ENCODE measurements around the gene WDR4. TPM values are rescaled to one million over a fixed set of nuclear protein-coding genes. Genes with fewer than 3 reads are reported as not detected.
"Not testable (repeated sequence)": the region's sequence is repeated elsewhere in the genome, so short reads cannot be mapped to it uniquely, and the experiment has no call there.

WDR4 gene
- total RNA-seq = 36.7 and 38.4 TPM in 2 replicates

DNA sequence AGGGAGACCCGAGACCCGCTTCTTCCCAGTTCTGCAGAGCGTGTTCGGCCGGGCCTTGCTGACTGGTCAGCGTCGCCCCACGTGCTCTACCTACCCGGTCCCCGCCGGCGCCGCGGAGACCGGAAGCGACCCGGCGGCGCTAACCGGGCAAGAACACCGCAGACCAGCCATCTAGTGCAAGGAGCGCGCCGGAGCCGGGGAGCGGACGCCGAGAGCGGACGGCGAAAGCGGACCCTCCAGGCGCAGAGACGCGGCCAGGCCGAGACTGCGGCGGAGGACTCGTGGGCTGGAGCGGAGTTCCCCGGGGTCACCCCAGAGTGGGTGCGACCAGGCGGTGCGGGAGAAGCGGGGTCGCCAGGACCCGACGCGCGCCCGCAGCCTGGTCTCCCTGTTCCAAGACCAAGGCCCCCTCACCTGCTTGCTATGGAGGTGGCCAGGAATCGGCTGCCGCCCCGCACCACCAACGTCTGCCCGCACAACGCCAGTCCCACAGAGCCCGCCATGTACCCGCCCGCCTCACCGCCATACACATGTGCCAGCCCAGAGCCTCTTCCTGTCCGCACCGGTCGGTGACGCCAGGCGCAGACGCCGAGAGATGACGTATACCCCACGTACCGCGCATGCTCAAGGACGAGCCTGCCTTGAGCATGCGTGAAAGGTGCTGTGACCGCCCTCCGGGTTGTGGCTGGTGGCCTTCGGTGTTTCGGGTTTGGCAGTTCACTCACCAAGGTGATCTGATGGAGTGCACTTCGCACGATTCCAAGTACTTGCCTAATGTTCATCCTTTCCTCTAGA is at the start of gene WDR4:
Gene WDR4 (minus strand): TSS at position 547 of the 795 bp plus-strand sequence. CDS start 44 bp downstream, at position 503.
- intact Hi-C loops (cut with micrococcal nuclease) = loop anchor here (1.0 to 10.0 kb wide), 10 partner anchors 14 to 780 kb away; partner anchors contain the start of genes HSF2BP, NDUFV3, PKNOX1 and RRP1B

DNA sequence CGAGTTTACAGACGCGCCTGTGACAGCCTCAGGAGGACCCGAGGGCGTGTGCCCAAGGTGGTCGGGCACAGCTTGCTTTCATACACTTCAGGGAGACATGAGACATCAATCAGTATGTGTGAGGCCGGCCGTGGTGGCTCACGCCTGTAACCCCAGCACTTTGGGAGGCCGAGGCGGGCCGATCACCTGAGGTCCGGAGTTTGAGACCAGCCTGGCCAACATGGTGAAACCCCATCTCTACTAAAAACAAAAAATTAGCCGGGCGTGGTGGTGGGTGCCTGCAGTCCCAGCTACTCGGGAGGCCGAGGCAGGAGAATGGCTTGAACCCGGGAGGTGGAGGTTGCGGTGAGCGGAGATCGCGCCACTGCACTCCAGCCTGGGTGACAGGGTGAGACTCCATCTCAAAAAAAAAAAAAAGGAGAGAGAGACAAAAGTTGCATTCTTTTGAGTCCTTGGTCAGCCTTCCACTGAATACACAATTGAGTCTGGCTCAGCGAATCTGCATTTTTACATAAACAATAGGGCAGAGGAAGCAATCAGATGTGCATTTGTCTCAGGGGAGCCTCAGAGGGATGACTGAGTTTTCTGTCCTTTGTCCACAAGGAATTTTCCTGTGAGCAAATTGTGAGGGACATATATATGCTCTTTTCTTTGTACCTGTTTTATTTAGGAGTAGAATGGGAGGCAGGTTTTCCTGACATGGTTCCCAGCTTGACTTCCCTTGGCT is 48.3 kb upstream of the WDR4 start:
- intact Hi-C loops (cut with micrococcal nuclease) = not testable (repeated sequence)

DNA sequence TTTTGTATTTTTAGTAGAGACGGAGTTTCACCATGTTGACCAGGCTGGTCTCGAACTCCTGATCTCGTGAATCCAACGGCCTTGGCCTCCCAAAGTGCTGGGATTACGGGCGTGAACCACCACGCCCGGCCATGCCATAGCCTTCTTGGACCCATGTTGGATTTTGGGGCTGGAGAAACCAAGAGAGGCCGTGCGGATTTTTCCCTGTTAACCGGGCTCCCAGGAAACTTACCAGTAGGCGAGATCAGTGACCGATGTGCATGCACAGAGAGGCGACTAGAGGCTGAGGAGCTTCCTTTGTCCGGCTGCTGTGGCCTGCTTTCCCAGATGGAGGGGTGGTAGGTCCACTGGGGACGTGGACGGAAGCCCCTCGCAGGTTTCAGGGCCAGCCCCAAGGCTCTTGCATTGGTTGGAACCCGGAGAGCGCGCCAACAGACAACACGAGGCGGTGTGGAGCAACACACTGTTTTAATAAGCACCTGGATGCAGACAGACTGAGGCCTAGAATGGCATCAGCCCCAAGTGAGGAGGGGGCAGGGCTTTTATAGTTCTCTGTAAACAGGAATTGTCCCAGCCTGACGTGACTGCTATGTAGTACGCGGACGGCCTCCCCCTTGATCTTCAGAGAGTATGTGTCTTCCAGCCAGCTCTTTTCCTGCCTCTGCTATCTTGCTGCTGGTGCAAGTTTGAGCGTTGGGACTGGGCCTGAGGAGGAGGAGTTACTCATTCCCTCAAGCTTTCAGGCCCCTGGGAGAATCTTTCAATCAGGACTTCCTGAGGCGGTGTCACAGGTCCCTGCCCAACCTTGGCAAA is 46.0 kb upstream of the WDR4 start, which contains the start of gene ERVH48-1:
Gene ERVH48-1 (minus strand): TSS at position 517 of the 813 bp plus-strand sequence. CDS start 6,624 bp downstream, outside the sequence.
- intact Hi-C loops (cut with micrococcal nuclease) = no loop called here

- intact Hi-C loops (cut with micrococcal nuclease) = loop anchor here (1.0 to 5.0 kb wide), 4 partner anchors 31 to 50 kb away; partner anchors contain the start of genes NDUFV3, PKNOX1 and WDR4
Measured at GRCh38 chr21:42924433-42924751, 45.1 kb upstream of the WDR4 start.

DNA sequence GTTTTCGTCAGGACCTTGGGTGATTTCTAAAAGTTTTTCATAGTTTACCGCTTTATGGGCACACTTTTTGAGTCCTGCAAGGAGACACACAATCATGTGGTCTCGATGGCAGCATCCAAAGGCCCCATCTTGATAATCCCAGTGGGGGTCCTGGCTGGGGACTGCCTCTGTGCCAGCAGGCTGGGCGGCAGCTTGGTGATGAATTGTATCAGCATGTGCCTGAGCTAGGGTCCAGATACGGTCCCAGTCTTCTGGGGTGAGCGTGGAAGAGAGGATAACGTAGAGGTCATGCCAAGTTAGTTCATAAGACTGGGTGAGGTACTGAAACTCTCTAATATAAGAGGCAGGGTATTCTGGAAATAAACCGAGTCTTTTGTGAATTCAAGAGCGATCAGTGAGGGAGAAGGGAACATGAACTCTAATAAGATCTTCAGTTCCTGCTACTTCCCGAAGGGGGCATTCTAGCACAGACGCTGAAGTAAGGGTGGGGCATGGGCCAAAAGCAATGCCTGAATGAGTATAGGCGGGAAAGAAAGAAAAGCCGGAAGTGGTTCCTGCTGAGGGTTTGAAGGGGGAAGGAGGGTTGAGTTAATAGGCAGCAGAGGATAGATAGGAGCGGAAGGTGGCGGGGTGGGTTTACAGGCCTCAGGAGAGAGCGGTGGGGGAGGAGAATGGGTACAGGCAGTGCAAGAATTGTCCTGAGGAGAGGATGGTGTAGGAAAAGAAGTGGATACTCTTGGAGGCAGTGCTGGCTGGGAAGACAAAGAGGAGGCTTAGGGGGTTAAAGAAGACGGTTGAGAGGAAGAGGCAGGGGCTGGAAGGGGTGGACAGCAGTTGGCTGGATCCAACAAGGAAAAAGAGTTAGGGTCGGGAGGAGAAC is 44.5 kb upstream of the WDR4 start:
- intact Hi-C loops (cut with micrococcal nuclease) = loop anchor here (1.0 to 5.0 kb wide), 5 partner anchors 30 to 723 kb away; partner anchors contain the start of genes NDUFV3, PKNOX1 and WDR4

- intact Hi-C loops (cut with micrococcal nuclease) = loop anchor here (1.0 to 5.0 kb wide), 2 partner anchors 34 to 723 kb away; no protein-coding TSS in a partner anchor
Measured at GRCh38 chr21:42922918-42923317, 43.6 kb upstream of the WDR4 start.

DNA sequence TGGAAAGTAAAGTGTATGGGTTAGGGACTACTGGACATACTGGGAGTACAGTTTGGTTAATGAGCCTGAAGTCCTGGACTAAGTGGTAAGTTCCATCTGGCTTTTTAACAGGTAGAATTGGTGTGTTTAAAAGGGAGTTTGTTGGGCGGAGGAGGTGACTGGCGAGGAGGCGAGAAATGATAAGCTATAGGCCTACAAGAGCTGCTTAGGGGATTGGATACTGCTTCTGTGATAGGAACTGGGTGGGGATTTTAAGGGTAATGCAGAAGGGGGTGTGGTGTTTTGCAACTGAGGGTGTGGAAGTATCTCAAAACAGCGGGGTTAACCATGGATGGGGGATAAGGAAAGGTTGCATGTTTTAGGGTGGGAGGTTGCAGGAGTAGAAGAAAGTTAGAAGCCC is 42.6 kb upstream of the WDR4 start:
- intact Hi-C loops (cut with micrococcal nuclease) = loop anchor here (5.0 kb wide), 1 partner anchor 35 kb away; no protein-coding TSS in a partner anchor

GRCh38 chr21:42918291-42918690 is 39.0 kb upstream of the WDR4 start:
- intact Hi-C loops (cut with micrococcal nuclease) = loop anchor here (10.0 kb wide), 1 partner anchor 53 kb away; no protein-coding TSS in a partner anchor

DNA sequence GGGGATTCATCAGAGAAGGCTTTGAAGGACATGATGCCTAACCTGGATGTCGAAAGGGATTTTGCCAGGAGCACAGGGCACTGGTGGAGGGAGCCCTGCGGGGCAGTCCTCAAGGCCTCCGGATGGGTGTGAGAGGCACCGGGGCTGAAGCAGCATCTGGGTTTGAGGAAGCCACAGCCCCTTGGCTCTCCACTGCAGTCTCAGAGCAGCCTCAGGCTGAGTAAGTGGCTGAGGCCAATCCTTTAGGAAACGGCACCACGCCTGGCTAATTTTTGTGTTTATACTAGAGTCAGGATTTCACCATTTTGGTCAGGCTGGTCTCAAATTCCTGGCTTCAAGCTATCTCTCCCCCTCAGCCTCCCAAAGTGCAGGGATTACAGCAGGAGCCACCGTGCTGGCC is 34.1 kb upstream of the WDR4 start:
- intact Hi-C loops (cut with micrococcal nuclease) = loop anchor here (10.0 kb wide), 1 partner anchor 49 kb away; no protein-coding TSS in a partner anchor

DNA sequence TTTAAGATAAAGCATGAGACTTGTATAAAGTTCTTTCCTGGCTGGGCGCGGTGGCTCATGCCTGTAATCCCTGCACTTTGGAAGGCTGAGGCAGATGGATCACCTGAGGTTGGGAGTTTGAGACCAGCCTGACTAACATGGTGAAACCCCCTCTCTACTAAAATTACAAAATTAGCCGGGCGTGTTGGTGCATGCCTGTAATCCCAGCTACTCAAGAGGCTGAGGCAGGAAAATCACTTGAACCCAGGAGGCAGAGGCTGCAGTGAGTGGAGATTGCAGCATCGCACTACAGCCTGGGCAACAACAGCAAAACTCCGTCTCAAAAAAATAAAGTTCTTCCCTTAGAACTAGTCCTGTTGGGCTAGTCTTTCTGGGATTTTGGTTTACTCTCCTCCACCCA is 32.6 kb upstream of the WDR4 start:
- intact Hi-C loops (cut with micrococcal nuclease) = loop anchor here (10.0 kb wide), 1 partner anchor 47 kb away; no protein-coding TSS in a partner anchor

GRCh38 chr21:42908484-42908883 is 29.1 kb upstream of the WDR4 start:
- intact Hi-C loops (cut with micrococcal nuclease) = not testable (repeated sequence)

DNA sequence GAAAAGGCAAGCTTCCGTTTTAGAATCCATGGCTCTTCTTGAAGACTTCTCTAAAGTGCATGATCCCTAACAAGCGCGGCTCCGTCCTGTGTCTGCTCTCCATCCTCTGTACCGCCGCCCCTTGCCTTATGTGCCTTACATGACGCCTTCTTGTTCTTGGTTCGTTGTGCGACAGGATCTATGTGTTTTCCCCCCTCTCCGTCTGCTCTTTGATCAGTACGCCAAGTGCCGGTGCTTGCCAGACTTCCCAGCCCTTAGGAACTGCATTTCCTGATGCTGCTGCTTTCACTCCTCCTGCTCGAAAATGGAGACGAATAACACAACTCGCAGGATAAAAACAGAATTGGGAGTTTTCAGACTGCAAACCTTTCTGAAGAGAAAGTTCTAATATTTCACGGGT is 26.9 kb upstream of the WDR4 start:
- intact Hi-C loops (cut with micrococcal nuclease) = no loop called here

- intact Hi-C loops (cut with micrococcal nuclease) = no loop called here
Measured at GRCh38 chr21:42905195-42905594, 25.9 kb upstream of the WDR4 start.

GRCh38 chr21:42903817-42904216 is 24.5 kb upstream of the WDR4 start:
- intact Hi-C loops (cut with micrococcal nuclease) = no loop called here

DNA sequence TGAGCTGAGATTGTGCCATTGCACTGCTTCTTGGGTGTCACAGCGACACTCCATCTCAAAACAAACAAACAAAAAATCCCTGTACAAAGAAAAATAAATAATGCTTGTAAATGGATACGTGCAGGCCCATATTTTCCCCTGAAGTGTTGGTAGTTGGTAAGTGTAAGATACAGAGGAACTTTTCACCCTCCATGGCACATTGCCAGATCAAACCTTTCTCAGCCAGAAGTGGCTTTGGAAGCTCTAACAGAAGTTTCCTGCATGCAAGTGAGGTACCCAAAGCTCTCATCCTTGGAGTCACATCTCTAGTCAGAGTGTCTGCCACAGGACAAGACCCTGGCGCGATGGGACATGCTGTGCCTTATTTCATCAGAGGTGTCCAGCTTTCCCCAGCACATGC is 21.1 kb upstream of the WDR4 start:
- intact Hi-C loops (cut with micrococcal nuclease) = no loop called here

- intact Hi-C loops (cut with micrococcal nuclease) = loop anchor here (1.0 to 10.0 kb wide), 4 partner anchors 14 to 822 kb away; partner anchors contain the start of genes PDXK, PKNOX1 and WDR4
Measured at GRCh38 chr21:42892931-42893755, 13.8 kb upstream of the WDR4 start, which contains the start of gene NDUFV3. NDUFV3 (plus strand) TSS chr21:42893309; CDS start chr21:42893334, 25 bp downstream.

- intact Hi-C loops (cut with micrococcal nuclease) = loop anchor here (10.0 kb wide), 1 partner anchor 822 kb away; the partner anchor contains the start of gene PDXK
Measured at GRCh38 chr21:42892582-42892930, 13.2 kb upstream of the WDR4 start.

DNA sequence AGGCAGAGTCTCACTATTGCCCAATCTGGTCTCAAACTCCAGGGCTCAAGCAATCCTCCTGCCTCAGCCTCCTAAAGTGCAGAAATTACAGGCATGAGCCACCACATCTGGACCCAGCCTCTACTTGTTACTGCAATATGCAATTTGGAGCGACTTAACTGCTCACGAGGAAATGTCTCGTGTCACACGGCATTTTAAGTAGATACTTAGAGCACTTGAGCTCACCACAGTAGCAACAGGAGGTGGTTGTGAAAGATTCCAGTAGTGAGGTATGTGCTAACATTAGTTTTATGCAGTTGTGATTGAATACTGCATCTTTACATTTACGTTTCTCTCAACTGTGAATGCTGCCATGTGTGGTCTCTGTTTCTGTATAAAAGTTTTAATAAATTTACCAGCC is 8.0 kb upstream of the WDR4 start:
- intact Hi-C loops (cut with micrococcal nuclease) = no loop called here

GRCh38 chr21:42883921-42884320 is 4.6 kb upstream of the WDR4 start:
- intact Hi-C loops (cut with micrococcal nuclease) = loop anchor here (1.0 kb wide), 1 partner anchor 33 kb away; no protein-coding TSS in a partner anchor

All from T-helper 1 cell treated with Interleukin-12 subunit alpha and Interleukin-12 subunit beta and Interleukin-4 antibody, amounts not matched to agents 30 ng/mL and 1 ng/mL, for 36 hours (primary cell).